NCI-H524 (cell line): ENCODE measurements around the gene MEMO1.
"Not testable (repeated sequence)": the region's sequence is repeated elsewhere in the genome, so short reads cannot be mapped to it uniquely, and the experiment has no call there.

Experiments used
- DNase-seq, 2 experiments: peaks; one replicate each; lab custom pipeline; 2025; lab: John Stamatoyannopoulos, UW

MEMO1 gene

DNA sequence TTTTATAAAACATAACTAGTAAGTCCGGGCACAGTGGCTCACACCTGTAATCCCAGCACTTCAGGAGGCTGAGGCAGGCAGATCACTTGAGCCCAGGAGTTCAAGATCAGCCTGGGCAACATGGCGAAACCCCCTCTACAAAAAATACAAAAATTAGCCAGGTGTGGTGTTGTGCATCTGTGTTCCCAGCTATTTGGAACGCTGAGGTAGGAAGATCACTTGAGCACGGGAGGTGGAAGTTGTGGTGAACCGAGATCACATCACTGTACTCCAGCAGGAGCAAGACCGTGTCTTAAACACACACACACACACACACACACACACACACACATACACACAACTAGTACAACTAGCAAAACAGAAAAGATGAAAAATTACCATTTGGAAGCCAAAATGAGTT, 103.3 kb downstream of the MEMO1 start:
- not testable (repeated sequence) for DNase-seq

DNA sequence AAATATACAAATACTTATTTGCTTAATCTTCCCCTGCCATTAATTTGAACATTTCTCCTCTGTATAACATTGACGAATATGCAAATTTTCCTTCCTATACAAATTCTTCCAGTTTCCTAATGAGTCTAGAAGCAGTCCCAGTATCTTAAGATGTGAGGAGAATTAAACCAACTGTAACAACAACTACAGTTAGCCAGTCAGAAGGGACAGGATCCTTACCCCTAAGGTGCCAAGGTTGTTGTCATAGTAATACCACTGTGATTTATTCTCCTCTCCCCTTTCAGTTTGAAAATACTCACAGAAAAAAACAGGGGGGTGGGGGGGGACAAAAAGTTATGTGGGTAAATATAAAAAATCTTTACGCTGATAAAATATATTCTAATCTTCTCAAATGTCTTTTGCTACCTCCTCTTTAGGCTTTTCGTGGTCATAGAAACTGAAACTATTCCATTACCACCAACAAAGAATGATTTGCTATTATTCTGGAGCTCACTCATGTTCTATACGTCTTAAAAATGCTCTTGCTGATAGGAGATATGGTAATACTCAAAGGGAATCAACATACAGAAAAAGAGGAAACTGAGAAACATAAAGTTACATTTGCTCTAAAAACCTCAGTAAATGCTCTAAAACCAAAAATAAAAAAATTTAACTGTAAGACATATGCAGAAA, 107.6 kb downstream of the MEMO1 start:
- DNase-seq: no peak

DNA sequence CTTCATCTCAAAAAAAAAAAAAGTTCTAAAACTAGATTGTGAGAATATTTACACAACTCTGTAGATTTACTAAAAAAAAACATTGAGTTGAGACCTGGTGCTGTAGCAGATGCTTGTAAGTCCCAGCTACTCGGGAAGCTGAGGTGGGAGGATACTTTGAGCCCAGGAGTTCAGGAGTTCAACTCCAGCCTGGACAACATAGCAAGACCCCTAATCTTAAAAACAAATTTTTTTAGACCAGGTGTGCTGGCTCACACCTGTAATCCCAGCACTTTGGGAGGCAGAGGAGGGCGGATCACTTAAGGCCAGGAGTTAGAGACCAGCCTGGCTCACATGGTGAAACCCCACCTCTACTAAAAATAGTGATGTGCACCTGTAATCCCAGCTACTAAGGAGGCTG, 108.9 kb downstream of the MEMO1 start:
- no peak for DNase-seq

DNA sequence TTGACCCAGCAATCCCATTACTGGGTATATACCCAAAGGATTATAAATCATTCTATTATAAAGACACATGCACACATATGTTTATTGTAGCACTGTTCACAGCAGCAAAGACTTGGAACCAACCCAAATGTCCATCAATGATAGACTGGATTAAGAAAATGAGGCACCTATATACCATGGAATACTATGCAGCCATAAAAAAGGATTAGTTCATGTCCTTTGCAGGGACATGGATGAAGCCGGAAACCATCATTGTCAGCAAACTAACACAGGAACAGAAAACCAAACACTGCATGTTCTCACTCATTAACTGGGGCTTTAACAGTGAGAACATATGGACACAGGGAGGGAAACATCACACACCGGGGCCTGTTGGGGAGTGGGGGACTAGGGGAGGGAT, 110.7 kb downstream of the MEMO1 start:
- not testable (repeated sequence) for DNase-seq

GRCh38 chr2:31898346-31898745, 112.5 kb downstream of the MEMO1 start:
- DNase-seq: not testable (repeated sequence)

DNA sequence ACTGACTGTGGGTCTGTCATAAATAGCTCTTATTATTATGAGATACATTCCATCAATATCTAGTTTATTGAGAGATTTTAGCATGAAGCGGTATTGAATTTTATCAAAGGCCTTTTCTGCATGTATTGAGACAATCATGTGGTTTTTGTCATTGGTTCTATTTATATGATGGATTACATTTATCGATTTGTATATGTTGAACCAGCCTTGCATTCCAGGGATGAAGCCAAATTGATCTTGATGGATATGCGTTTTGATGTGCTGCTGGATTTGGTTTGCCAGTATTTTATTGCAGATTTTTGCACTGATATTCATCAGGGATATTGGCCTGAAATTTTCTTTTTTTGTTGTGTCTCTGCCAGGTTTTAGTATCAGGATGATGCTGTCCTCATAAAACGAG, 113.5 kb downstream of the MEMO1 start:
- DNase-seq: not testable (repeated sequence)

DNA sequence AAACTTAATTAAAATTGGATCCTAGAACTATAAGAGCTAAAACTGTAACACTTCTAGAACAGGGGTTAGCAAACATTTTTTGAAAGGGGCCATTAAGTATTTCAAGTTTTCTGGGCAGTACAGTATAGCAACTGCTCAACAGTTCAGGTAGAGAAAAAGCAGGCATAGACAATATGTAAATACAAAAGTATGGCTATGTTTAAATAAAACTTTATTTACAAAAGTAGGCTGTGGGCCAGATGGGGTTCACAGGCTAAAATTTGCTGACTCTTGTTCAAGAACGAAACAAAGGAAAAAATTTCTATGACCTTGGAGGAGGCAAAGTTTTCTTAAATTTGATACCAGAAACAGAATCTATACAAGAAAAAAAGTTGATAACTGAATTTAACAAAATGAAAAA, 114.5 kb downstream of the MEMO1 start:
- DNase-seq: no peak

GRCh38 chr2:31894656-31895055, 116.2 kb downstream of the MEMO1 start:
- DNase-seq: no peak

- peak in 1 of 2 experiments; percentile 21 for DNase-seq
These were observed 117.7 kb downstream of the MEMO1 start for GRCh38 chr2:31893094-31893493.

GRCh38 chr2:31889044-31889443, 121.8 kb downstream of the MEMO1 start:
- no peak for DNase-seq

GRCh38 chr2:31888550-31888949, 122.3 kb downstream of the MEMO1 start:
- no peak for DNase-seq

GRCh38 chr2:31886700-31887099, 124.1 kb downstream of the MEMO1 start:
- peak; percentile 9 to 22 for DNase-seq

- no peak for DNase-seq
These were observed 133.8 kb downstream of the MEMO1 start for GRCh38 chr2:31877008-31877407.

GRCh38 chr2:31874071-31874470, 136.7 kb downstream of the MEMO1 start:
- DNase-seq: no peak

DNA sequence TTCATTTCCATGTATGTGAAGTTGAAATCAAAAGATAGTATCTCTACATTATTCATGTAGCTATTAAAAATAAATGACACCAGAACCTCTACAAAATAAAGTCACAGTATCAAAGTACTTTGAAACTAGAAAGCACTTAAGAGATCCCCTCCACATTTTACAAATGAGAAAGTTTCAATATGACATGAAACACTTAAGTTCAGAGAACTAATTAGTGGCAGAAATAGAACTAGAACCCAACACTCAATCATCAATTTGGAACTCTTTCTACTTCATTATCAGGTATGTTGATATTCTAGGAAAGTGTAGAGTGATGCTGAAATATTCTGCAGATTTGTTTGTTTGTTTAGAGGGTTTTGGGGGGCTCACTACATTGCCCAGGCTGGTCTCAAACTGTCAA, 145.6 kb downstream of the MEMO1 start:
- no peak for DNase-seq

DNA sequence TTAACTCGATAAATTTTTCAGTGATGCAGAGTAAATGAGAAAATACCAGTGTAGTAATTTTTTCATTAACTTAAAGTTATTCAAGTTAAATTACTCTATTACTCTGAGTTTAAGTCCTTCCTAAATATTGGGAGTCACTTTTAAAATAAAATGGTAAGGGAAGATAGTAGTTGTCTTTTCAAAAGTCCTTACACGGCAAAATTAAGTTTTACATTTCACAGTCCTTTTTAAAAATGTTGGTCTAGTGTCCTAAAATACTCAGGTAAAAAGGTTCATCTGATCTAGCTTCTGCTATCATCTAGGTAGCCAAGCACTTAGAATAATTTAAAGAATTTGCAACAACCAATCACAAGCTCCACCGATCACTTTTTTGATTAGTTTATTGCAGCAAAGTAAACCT, 146.9 kb downstream of the MEMO1 start:
- no peak for DNase-seq

DNA sequence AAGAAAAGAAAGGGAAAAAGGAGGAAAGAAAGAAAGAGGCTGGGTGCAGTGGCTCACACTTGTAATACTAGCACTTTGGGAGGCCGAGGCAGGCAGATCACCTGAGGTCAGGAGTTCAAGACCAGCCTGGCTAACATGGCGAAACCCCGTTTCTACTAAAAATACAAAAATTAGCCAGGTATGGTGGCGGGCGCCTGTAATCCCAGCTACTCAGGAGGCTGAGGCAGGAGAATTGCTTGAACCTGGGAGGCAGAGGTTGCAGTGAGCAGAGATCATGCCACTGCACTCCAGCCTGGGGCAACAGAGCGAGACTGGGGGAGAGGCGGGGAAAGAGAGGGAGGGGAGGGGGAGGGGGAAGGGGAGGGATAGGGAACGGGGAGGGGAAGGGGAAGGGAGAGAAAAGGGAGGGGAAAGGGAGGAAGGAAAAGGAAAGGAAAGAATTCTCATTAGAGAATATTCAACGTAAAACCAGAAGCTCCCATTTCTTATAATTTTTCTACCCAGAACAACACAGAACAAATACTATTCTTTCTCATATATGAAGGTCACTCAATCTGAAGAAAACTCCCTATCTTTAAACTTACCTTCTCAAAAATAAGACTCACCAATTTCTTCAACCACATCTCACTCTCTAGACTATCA, 147.7 kb downstream of the MEMO1 start:
- DNase-seq: not testable (repeated sequence)

DNA sequence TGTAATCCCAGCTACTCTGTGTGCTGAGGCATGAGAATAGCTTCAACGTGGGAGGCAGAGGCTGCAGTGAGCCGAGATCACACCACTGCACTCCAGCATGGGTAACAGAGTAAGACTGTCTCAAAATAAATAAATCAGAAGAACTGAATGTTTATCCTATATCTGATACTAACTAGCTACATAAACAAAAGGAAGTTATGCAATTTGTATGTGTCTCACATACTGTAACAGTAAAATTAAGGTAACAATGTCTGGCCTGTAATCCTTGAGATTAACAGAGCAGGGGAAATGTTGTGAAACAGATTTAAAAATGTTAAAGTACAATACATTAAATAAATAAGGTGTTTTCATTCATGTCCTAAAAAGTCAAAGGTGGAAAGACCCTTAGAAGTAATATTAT, 150.8 kb downstream of the MEMO1 start:
- DNase-seq: no peak

GRCh38 chr2:31853521-31853920, 157.3 kb downstream of the MEMO1 start:
- DNase-seq: no peak

DNA sequence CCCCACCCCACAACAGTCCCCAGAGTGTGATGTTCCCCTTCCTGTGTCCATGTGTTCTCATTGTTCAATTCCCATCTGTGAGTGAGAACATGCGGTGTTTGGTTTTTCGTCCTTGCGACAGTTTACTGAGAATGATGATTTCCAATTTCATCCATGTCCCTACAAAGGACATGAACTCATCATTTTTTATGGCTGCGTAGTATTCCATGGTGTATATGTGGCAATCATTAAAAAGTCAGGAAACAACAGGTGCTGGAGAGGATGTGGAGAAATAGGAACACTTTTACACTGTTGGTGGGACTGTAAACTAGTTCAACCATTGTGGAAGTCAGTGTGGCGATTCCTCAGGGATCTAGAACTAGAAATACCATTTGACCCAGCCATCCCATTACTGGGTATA, 168.7 kb downstream of the MEMO1 start:
- DNase-seq: not testable (repeated sequence)

GRCh38 chr2:31835450-31835849, 175.4 kb downstream of the MEMO1 start:
- DNase-seq: no peak

DNA sequence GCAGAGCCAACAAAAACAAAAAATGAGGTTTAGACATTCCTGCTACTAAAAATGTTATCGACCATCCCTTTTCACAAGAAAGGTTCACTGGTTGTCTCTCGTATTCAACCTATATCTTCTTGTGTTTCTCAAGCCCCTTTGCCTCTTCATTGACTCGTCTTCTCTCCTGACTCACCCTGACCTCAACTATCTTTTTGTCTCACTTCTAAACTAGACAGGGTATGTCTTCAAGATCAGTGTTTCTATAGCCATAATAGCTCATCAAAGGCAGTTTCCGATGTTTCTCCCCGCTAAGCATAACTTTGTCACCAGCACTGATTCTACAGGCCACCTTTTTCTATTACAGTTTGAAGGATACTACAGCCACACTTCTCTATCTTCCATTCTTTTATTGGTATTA, 178.4 kb downstream of the MEMO1 start:
- no peak for DNase-seq

- no peak for DNase-seq
These were observed 179.2 kb downstream of the MEMO1 start for GRCh38 chr2:31831585-31831984.

- DNase-seq: no peak
These were observed 181.9 kb downstream of the MEMO1 start for GRCh38 chr2:31828891-31829290.
